ENCODE results near the gene TRIM46.
"Not testable (repeated sequence)": the region's sequence is repeated elsewhere in the genome, so short reads cannot be mapped to it uniquely, and the experiment has no call there.

The TRIM46 gene

GRCh38 chr1:155208541-155209311 lies 35.1 kb downstream of the TRIM46 start, which contains the start of gene MTX1:
MTX1 (plus strand) TSS chr1:155208695; CDS start chr1:155208805, 110 bp downstream.
- DNase-seq: peak; percentile 54 to 78

- DNase-seq: no peak
These were observed 35.7 kb downstream of the TRIM46 start for GRCh38 chr1:155209312-155209721.

GRCh38 chr1:155210314-155211104 lies 36.9 kb downstream of the TRIM46 start:
- DNase-seq: no peak

GRCh38 chr1:155211381-155212050 lies 37.9 kb downstream of the TRIM46 start:
- not testable (repeated sequence) for DNase-seq

- DNase-seq: not testable (repeated sequence)
These were observed 38.4 kb downstream of the TRIM46 start for GRCh38 chr1:155212051-155212440.

- not testable (repeated sequence) for DNase-seq
These were observed 41.1 kb downstream of the TRIM46 start for GRCh38 chr1:155214702-155215101.

- DNase-seq: peak; percentile 11 to 62
These were observed 45.4 kb downstream of the TRIM46 start for GRCh38 chr1:155218854-155219591.

GRCh38 chr1:155219592-155220031 lies 46.0 kb downstream of the TRIM46 start:
- peak in 1 of 2 experiments; percentile 27 for DNase-seq

GRCh38 chr1:155220211-155220965 lies 46.7 kb downstream of the TRIM46 start:
- DNase-seq: not testable (repeated sequence)

GRCh38 chr1:155223047-155223446 lies 49.4 kb downstream of the TRIM46 start:
- DNase-seq: no peak

GRCh38 chr1:155225404-155225759 lies 51.7 kb downstream of the TRIM46 start:
- DNase-seq: not testable (repeated sequence)

GRCh38 chr1:155226188-155226909 lies 52.7 kb downstream of the TRIM46 start:
- peak; percentile 67 to 81 for DNase-seq

- DNase-seq: peak; percentile 35 to 69
These were observed 53.2 kb downstream of the TRIM46 start for GRCh38 chr1:155226910-155227260.

GRCh38 chr1:155227261-155228095 lies 53.8 kb downstream of the TRIM46 start:
- peak; percentile 99 for DNase-seq

- DNase-seq: no peak
These were observed 54.4 kb downstream of the TRIM46 start for GRCh38 chr1:155228096-155228427.

GRCh38 chr1:155231302-155231701 lies 57.7 kb downstream of the TRIM46 start:
- not testable (repeated sequence) for DNase-seq

GRCh38 chr1:155232001-155232978 lies 58.6 kb downstream of the TRIM46 start:
- DNase-seq: not testable (repeated sequence)

GRCh38 chr1:155233502-155233901 lies 59.9 kb downstream of the TRIM46 start:
- DNase-seq: not testable (repeated sequence)

All from NCI-H524 (cell line).